Gastrocnemius medialis (tissue), 4 donors: ENCODE measurements around the gene SOS2. TPM values are rescaled to one million over a fixed set of nuclear protein-coding genes. Genes with fewer than 3 reads are reported as not detected.

ENCODE experiments used
- ATAC-seq, 2 donors: fragments of 150-250 bp; one replicate each; pipeline ENCODE4 v1.9.1; 2016
- DNase-seq, 2 donors: peaks; one replicate each; pipeline ENCODE4 v3.0.0-alpha.2; 2019
- H3K27ac ChIP-seq, 4 donors: fragments of 200-600 bp; sonication (generic); 1 replicate in 1 of 4; 2 replicates in 3 of 4; pipeline ENCODE4 v1.5.1; 2016 to 2018; ENCODE audit warnings: mild to moderate bottlenecking in 2 of 4, moderate library complexity in 1 of 4
- H3K27me3 ChIP-seq, 3 donors: fragments of 200-600 bp; sonication (generic) in 2 of 3; 1 replicate in 1 of 3; 2 replicates in 2 of 3; pipeline versions ENCODE4 v1.5.1 to v1.6.0; 2016 to 2019; ENCODE audit warnings: mild to moderate bottlenecking in 1 of 3, moderate library complexity in 1 of 3
- H3K36me3 ChIP-seq, 2 donors: fragments of 200-600 bp; sonication (generic) in 1 of 2; one replicate each; pipeline ENCODE4 v1.5.1; 2017 to 2018
- H3K4me1 ChIP-seq, 2 donors: fragments of 200-600 bp; sonication (generic) in 1 of 2; one replicate each; pipeline ENCODE4 v1.5.1; 2016 to 2017; ENCODE audit warnings: mild to moderate bottlenecking in 2 of 2
- H3K4me3 ChIP-seq, 4 donors: fragments of 200-600 bp; sonication (generic) in 3 of 4; 1 replicate in 1 of 4; 2 replicates in 3 of 4; pipeline ENCODE4 v1.5.1; 2016 to 2019; ENCODE audit warnings: mild to moderate bottlenecking in 2 of 4
- H3K9me3 ChIP-seq, 3 donors: fragments of 200-600 bp; sonication (generic) in 2 of 3; 1 replicate in 1 of 3; 2 replicates in 2 of 3; pipeline ENCODE4 v1.5.1; 2016 to 2019
- CTCF ChIP-seq, 5 experiments: fragments of 450-650 bp in 3 of 5; fragments of 200-600 bp in 2 of 5; sonication (generic) in 2 of 5; IDR thresholded peaks in 4 of 5; conservative IDR thresholded peaks in 1 of 5; 1 replicate in 4 of 5; 2 replicates in 1 of 5; pipeline ENCODE4 v1.5.1; 2016 to 2019; ENCODE audit warnings: antibody characterized with exemption in 5 of 5, mild to moderate bottlenecking in 3 of 5, moderate library complexity in 3 of 5
- POLR2A ChIP-seq, 2 donors: fragments of 450-650 bp; IDR thresholded peaks; one replicate each; pipeline ENCODE4 v1.6.1; 2017; ENCODE audit warnings: antibody characterized with exemption in 2 of 2, mild to moderate bottlenecking in 2 of 2, moderate library complexity in 2 of 2
- in situ Hi-C, 4 donors: fragments of 200-750 bp; cut with MboI; loops; one replicate each; pipeline versions ENCODE4 v1.15.0 to v1.8.0; 2017; ENCODE audit warnings: low sequenced_read_pairs in 4 of 4
- intact Hi-C: fragments of 100-400 bp; cut with DNase I; formaldehyde crosslinking; loops from one replicate; pipeline ENCODE4 v1.15.1; 2023; ENCODE audit warnings: low total_unique reads
- total RNA-seq, 4 donors: library from RNA; depleted of rRNA; stranded (reverse); fragments of >200 nt; gene quantifications; one replicate each; pipeline versions ENCODE4 v1.1.0 to v1.2.3, GENCODE V29; 2016

SOS2 gene
- total RNA-seq, 4 donors from 2014 or later: 46.5 to 81.2 (median 52.3) TPM

- intact Hi-C loops (loop anchor here (2.0 to 10.0 kb wide), 7 partner anchors 83 to 438 kb away; partner anchors contain the start of genes ARF6, CDKL1, DMAC2L and L2HGDH), in situ Hi-C loops (loop anchor here in 2 of 4 donors (10.0 kb wide), 1 partner anchor 365 kb away; no protein-coding TSS in a partner anchor)
- no peak for TF ChIP-seq POLR2A (IDR thresholded peaks at IDR 0.05)
- no peak for TF ChIP-seq CTCF (IDR thresholded peaks at IDR 0.05 in 4 of 5, conservative IDR thresholded peaks at IDR 0.05 in 1 of 5)
- Histone ChIP-seq H3K27ac (peak overlapping the region; percentile 91 to 99 (median 97)), H3K36me3 (no peaks in the 10 kb centered on the region), H3K27me3 (no peaks in the 10 kb centered on the region), H3K9me3 (no peaks in the 10 kb centered on the region), H3K4me1 (peaks cover 70 to 72% of the 10 kb centered on the region in 2 donors), H3K4me3 (peak overlapping the region; percentile 69 to 88 (median 86))
- ATAC-seq (no peak), DNase-seq (no peak)
Measured at GRCh38 chr14:50229681-50230080, 1.7 kb downstream of the SOS2 start.

GRCh38 chr14:50228313-50228712 lies 3.1 kb downstream of the SOS2 start:
- H3K36me3 ChIP-seq: no peaks in the 10 kb centered on the region
- no peaks in the 10 kb centered on the region for H3K9me3 ChIP-seq
- peak overlapping the region in 2 of 4 donors; percentile 20 to 81 for H3K27ac ChIP-seq
- TF ChIP-seq CTCF (IDR thresholded peaks at IDR 0.05 in 4 of 5, conservative IDR thresholded peaks at IDR 0.05 in 1 of 5) (no peak), POLR2A (IDR thresholded peaks at IDR 0.05) (no peak)
- H3K27me3 ChIP-seq: no peaks in the 10 kb centered on the region
- ATAC-seq (no peak), DNase-seq (no peak)
- in situ Hi-C loops: loop anchor here in 1 of 4 donors (10.0 kb wide), 1 partner anchor 364 kb away; no protein-coding TSS in a partner anchor
- intact Hi-C loops: no loop called here
- peaks cover 69 to 73% of the 10 kb centered on the region in 2 donors for H3K4me1 ChIP-seq
- H3K4me3 ChIP-seq: no peak overlapping the region

GRCh38 chr14:50225974-50226297 lies 5.4 kb downstream of the SOS2 start:
- no peaks in the 10 kb centered on the region for H3K27me3 ChIP-seq
- TF ChIP-seq POLR2A (IDR thresholded peaks at IDR 0.05): no peak
- TF ChIP-seq CTCF (IDR thresholded peaks at IDR 0.05 in 4 of 5, conservative IDR thresholded peaks at IDR 0.05 in 1 of 5): no peak
- in situ Hi-C loops: loop anchor here in 1 of 4 donors (10.0 kb wide), 1 partner anchor 361 kb away; no protein-coding TSS in a partner anchor
- ATAC-seq (no peak), DNase-seq (no peak)
- no peaks in the 10 kb centered on the region for H3K9me3 ChIP-seq
- H3K36me3 ChIP-seq: no peaks in the 10 kb centered on the region
- H3K27ac ChIP-seq: peak overlapping the region; percentile 0 to 81 (median 70)
- intact Hi-C loops: no loop called here
- H3K4me3 ChIP-seq: peak overlapping the region in 1 of 4 donors; percentile 22
- peaks cover 63 to 79% of the 10 kb centered on the region in 2 donors for H3K4me1 ChIP-seq

GRCh38 chr14:50225067-50225973 lies 6.1 kb downstream of the SOS2 start:
- Histone ChIP-seq H3K9me3 (no peaks in the 10 kb centered on the region), H3K4me1 (peaks cover 68 to 85% of the 10 kb centered on the region in 2 donors), H3K4me3 (peak overlapping the region in 3 of 4 donors; percentile 3 to 22 (median 18)), H3K36me3 (no peaks in the 10 kb centered on the region), H3K27ac (peak overlapping the region; percentile 48 to 81 (median 70)), H3K27me3 (no peaks in the 10 kb centered on the region)
- DNase-seq (no peak), ATAC-seq (peak; percentile 92 to 93)
- TF ChIP-seq CTCF (IDR thresholded peaks at IDR 0.05 in 4 of 5, conservative IDR thresholded peaks at IDR 0.05 in 1 of 5) (no peak), POLR2A (IDR thresholded peaks at IDR 0.05) (no peak)
- intact Hi-C loops (no loop called here), in situ Hi-C loops (loop anchor here in 1 of 4 donors (10.0 kb wide), 1 partner anchor 361 kb away; no protein-coding TSS in a partner anchor)
